IMR-90 (cell line): ENCODE results near the gene CASZ1. TPM values are rescaled to one million over a fixed set of nuclear protein-coding genes. Genes with fewer than 3 reads are reported as not detected.

ENCODE experiments used
- ATAC-seq: fragments of 200-7000 bp; cut with Tn5 transposase; 2 replicates; pipeline ENCODE4 v1.9.1; 2020; ENCODE audit warnings: low read depth, mild to moderate bottlenecking, moderate library complexity
- BruUV-seq: library from RNA; stranded (reverse); fragments of 400-500 nt; replicated peaks from 2 replicates; lab custom pipeline; 2021; lab: Mats Ljungman, UMichigan
- CTCF ChIA-PET: fragments of 300-600 bp; formaldehyde crosslinking; extraction: SDS; loops from one replicate; lab custom pipeline; 2021; ENCODE audit warnings: antibody characterized with exemption; lab: Yijun Ruan, JAX
- POLR2A ChIA-PET: fragments of 300-600 bp; sonication (Branson Sonifier 250); formaldehyde crosslinking; loops from one replicate; lab custom pipeline; 2022; ENCODE audit warnings: antibody characterized with exemption; ENCODE audit not compliant: unreplicated experiment; lab: Charles Lee
- DNase-seq: peaks from one replicate; pipeline ENCODE4 v3.0.0; 2013
- H2AFZ ChIP-seq: replicated peaks from 2 replicates; pipeline ENCODE3; 2013; ENCODE audit warnings: low read length, mild to moderate bottlenecking; ENCODE audit not compliant: poor library complexity
- H2AK5ac ChIP-seq: 2 replicates; pipeline ENCODE4 v1.6.1; 2013; ENCODE audit warnings: low read depth, low read length, inconsistent platforms
- H2AK9ac ChIP-seq: replicated peaks from 2 replicates; pipeline ENCODE3; 2013; ENCODE audit warnings: mild to moderate bottlenecking, low read depth, low read length, moderate library complexity; ENCODE audit not compliant: poor library complexity
- H2BK120ac ChIP-seq: 2 replicates; pipeline ENCODE4 v1.6.1; 2013; ENCODE audit warnings: low read depth, low read length, inconsistent platforms
- H2BK15ac ChIP-seq: 3 replicates; pipeline ENCODE4 v1.6.1; 2013; ENCODE audit warnings: low read depth, low read length, inconsistent platforms
- H2BK20ac ChIP-seq: 2 replicates; pipeline ENCODE4 v1.6.1; 2013; ENCODE audit warnings: low read depth, mild to moderate bottlenecking, inconsistent platforms, low read length, moderate library complexity
- H2BK5ac ChIP-seq: 2 replicates; pipeline ENCODE4 v1.6.1; 2013; ENCODE audit warnings: mild to moderate bottlenecking, low read depth, low read length, inconsistent platforms; ENCODE audit not compliant: poor library complexity, severe bottlenecking
- H3K14ac ChIP-seq: replicated peaks from 2 replicates; pipeline ENCODE4 v1.6.1; 2013; ENCODE audit warnings: low read depth, low read length, inconsistent platforms
- H3K18ac ChIP-seq: 2 replicates; pipeline ENCODE4 v1.6.1; 2013; ENCODE audit warnings: low read depth, low read length, control low read depth
- H3K23ac ChIP-seq: 2 replicates; pipeline ENCODE4 v1.6.1; 2013; ENCODE audit warnings: low read depth, low read length, inconsistent platforms
- H3K27ac ChIP-seq: 2 replicates; pipeline ENCODE4 v1.5.1; 2013; ENCODE audit warnings: mild to moderate bottlenecking, control low read depth, low read length; ENCODE audit not compliant: insufficient read depth
- H3K27me3 ChIP-seq: 2 replicates; pipeline ENCODE4 v1.6.1; 2013; ENCODE audit warnings: low read length; ENCODE audit not compliant: control insufficient read depth, insufficient read depth
- H3K36me3 ChIP-seq: 2 replicates; pipeline ENCODE4 v1.6.1; 2013; ENCODE audit warnings: low read length, mixed read lengths; ENCODE audit not compliant: control insufficient read depth, insufficient read depth
- H3K4ac ChIP-seq: 2 replicates; pipeline ENCODE4 v1.6.1; 2013; ENCODE audit warnings: low read depth, low read length, inconsistent platforms
- H3K4me1 ChIP-seq: 2 replicates; pipeline ENCODE4 v1.6.1; 2013; ENCODE audit warnings: low read length, mixed read lengths; ENCODE audit not compliant: control insufficient read depth, insufficient read depth
- H3K4me2 ChIP-seq: 2 replicates; pipeline ENCODE4 v1.6.1; 2013; ENCODE audit warnings: low read depth, mild to moderate bottlenecking, control low read depth, low read length, moderate library complexity
- H3K4me3 ChIP-seq: 2 replicates; pipeline ENCODE4 v1.5.1; 2013; ENCODE audit warnings: low read depth, mild to moderate bottlenecking, control low read depth, low read length, moderate library complexity; ENCODE audit not compliant: insufficient read depth
- H3K56ac ChIP-seq: 2 replicates; pipeline ENCODE4 v1.6.1; 2013; ENCODE audit warnings: low read length, inconsistent platforms; ENCODE audit not compliant: insufficient read depth; ENCODE audit errors: extremely low read depth
- H3K79me1 ChIP-seq, 2 experiments: 2 replicates each; pipeline ENCODE4 v1.6.1; 2013; ENCODE audit warnings: low read length in 2 of 2, inconsistent platforms in 1 of 2, low read depth in 1 of 2
- H3K9ac ChIP-seq: 2 replicates; pipeline ENCODE4 v1.6.1; 2013; ENCODE audit warnings: low read depth, low read length, control low read depth
- H3K9me1 ChIP-seq: 2 replicates; pipeline ENCODE4 v1.6.1; 2013; ENCODE audit warnings: low read length, inconsistent platforms; ENCODE audit not compliant: insufficient read depth
- H3K9me3 ChIP-seq: 2 replicates; pipeline ENCODE4 v1.6.1; 2013; ENCODE audit warnings: low read length; ENCODE audit not compliant: control insufficient read depth, insufficient read depth
- H4K20me1 ChIP-seq: 2 replicates; pipeline ENCODE4 v1.6.1; 2013; ENCODE audit warnings: low read length, inconsistent platforms; ENCODE audit not compliant: insufficient read depth
- H4K5ac ChIP-seq: 2 replicates; pipeline ENCODE4 v1.6.1; 2013; ENCODE audit warnings: mild to moderate bottlenecking, low read depth, low read length, control low read depth
- H4K8ac ChIP-seq, 2 experiments: 2 replicates each; pipeline ENCODE4 v1.6.1; 2013; ENCODE audit warnings: low read depth in 2 of 2, low read length in 2 of 2, control low read depth in 1 of 2, inconsistent platforms in 1 of 2
- H4K91ac ChIP-seq: 2 replicates; pipeline ENCODE4 v1.6.1; 2013; ENCODE audit warnings: low read depth, low read length, inconsistent platforms; ENCODE audit not compliant: insufficient read depth
- BHLHE40 ChIP-seq: fragments of 150-350 bp; IDR thresholded peaks from 2 replicates; pipeline ENCODE4 v1.6.1; 2016; ENCODE audit warnings: mild to moderate bottlenecking, low read depth, low read length
- CEBPB ChIP-seq: IDR thresholded peaks from 2 replicates; pipeline ENCODE4 v1.6.1; 2012; ENCODE audit warnings: low read depth, low read length, improper control_type of control experiment
- ELK1 ChIP-seq: fragments of 150-350 bp; IDR thresholded peaks from 2 replicates; pipeline ENCODE4 v1.6.1; 2016; ENCODE audit warnings: low read depth, mild to moderate bottlenecking, low read length, moderate library complexity, borderline replicate concordance
- MAZ ChIP-seq: IDR thresholded peaks from 2 replicates; pipeline ENCODE4 v1.6.1; 2012; ENCODE audit warnings: low read depth, mild to moderate bottlenecking, low read length, improper control_type of control experiment, moderate library complexity, borderline replicate concordance
- MXI1 ChIP-seq: IDR thresholded peaks from 2 replicates; pipeline ENCODE4 v1.6.1; 2012; ENCODE audit warnings: low read depth, mild to moderate bottlenecking, low read length, moderate library complexity, borderline replicate concordance
- WGBS, 2 experiments: methylation state at CpG; one replicate each; pipeline versions ENCODE4 v1.1.5 to v1.1.7; 2013; ENCODE audit warnings: missing lambda C conversion rate in 2 of 2; ENCODE audit not compliant: insufficient read length in 1 of 2; ENCODE audit errors: extremely low coverage in 2 of 2; 5-methylcytosine and 5-hydroxymethylcytosine counted together
- dilution Hi-C: fragments of 300-500 bp; cut with HindIII; formaldehyde crosslinking; loops from one replicate; pipeline ENCODE4 v1.14.3; 2018; ENCODE audit warnings: low sequenced_read_pairs; ENCODE audit not compliant: unreplicated experiment
- in situ Hi-C: fragments of 300-500 bp; cut with MboI; formaldehyde crosslinking; loops from 3 replicates; pipeline ENCODE4 v1.14.3; 2019; ENCODE audit warnings: low sequenced_read_pairs, inconsistent platforms, mixed read lengths
- intact Hi-C: fragments of 100-400 bp; cut with micrococcal nuclease; formaldehyde crosslinking; loops from 2 replicates; pipeline ENCODE4 v1.10.0; 2022
- polyA plus RNA-seq, 3 experiments: library from polyadenylated mRNA; depleted of rRNA; stranded (reverse); fragments of >200 nt; gene quantifications; 2 replicates each; pipeline ENCODE4 v1.2.3, GENCODE V29; 2012; ENCODE audit warnings: low replicate concordance in 1 of 3
- total RNA-seq: library from RNA; depleted of rRNA; stranded (reverse); fragments of >200 nt; gene quantifications from 2 replicates; pipeline ENCODE4 v1.2.3, GENCODE V29; 2012

The CASZ1 gene
- total and polyA plus RNA-seq, 2 of the 4 experiments (the other 2 are of a cell fraction): 0.18 to 0.24 TPM

- no peak overlapping the region for H2AK5ac ChIP-seq
- H4K20me1 ChIP-seq: peaks cover 2% of the 10 kb centered on the region; the same call in 1 of the 2 replicates
- intact Hi-C loops: no loop called here
- H3K18ac ChIP-seq: no peak overlapping the region
- H4K8ac ChIP-seq: no peak overlapping the region
- no peak overlapping the region for H2BK5ac ChIP-seq
- peaks cover 5 to 12% of the 10 kb centered on the region in 2 experiments; a peak in 2 of 4 replicates for H3K79me1 ChIP-seq
- no peak overlapping the region for H3K23ac ChIP-seq
- H3K27me3 ChIP-seq: no peaks in the 10 kb centered on the region
- ChIA-PET CTCF (no interaction called here), POLR2A (no interaction called here)
- H2BK20ac ChIP-seq: no peak overlapping the region
- no peak overlapping the region for H2AK9ac ChIP-seq
- in situ Hi-C loops: no loop called here
- no peak overlapping the region for H3K9ac ChIP-seq
- peaks cover 4% of the 10 kb centered on the region; the same call in 1 of the 2 replicates for H3K36me3 ChIP-seq
- no peak for DNase-seq
- no TSS peak for BruUV-seq
- H3K9me1 ChIP-seq: peaks cover 19% of the 10 kb centered on the region
- no peaks in the 10 kb centered on the region for H3K9me3 ChIP-seq
- no peak overlapping the region for H4K5ac ChIP-seq
- TF ChIP-seq MAZ: no peak
- TF ChIP-seq CEBPB: no peak
- TF ChIP-seq MXI1: no peak
- no peak for TF ChIP-seq BHLHE40
- TF ChIP-seq ELK1: no peak
- dilution Hi-C loops: no loop called here
- no CpG with 5 or more reads among the region's 3 CpGs for WGBS, 2 experiments
- ATAC-seq: no peak
- H4K91ac ChIP-seq: no peak overlapping the region
- no peak overlapping the region for H3K4ac ChIP-seq
- no peak overlapping the region for H3K4me2 ChIP-seq
- no peak overlapping the region for H3K4me3 ChIP-seq
- H2BK120ac ChIP-seq: no peak overlapping the region
- H3K14ac ChIP-seq: no peak overlapping the region
- peaks cover 7% of the 10 kb centered on the region for H3K4me1 ChIP-seq
- no peak overlapping the region for H3K27ac ChIP-seq
- no peak overlapping the region for H3K56ac ChIP-seq
- no peak overlapping the region for H2BK15ac ChIP-seq
- H2AFZ ChIP-seq: no peak overlapping the region
Measured at GRCh38 chr1:10602936-10603335, 193.5 kb downstream of the CASZ1 start.
